Measurements from ENCODE around the gene ANGPTL7. TPM values are rescaled to one million over a fixed set of nuclear protein-coding genes. Genes with fewer than 3 reads are reported as not detected.

Gene ANGPTL7
- total RNA-seq, 2 experiments from 2014 or later: not detected

- no peak for TF ChIP-seq CTCF (IDR thresholded peaks at IDR 0.05)
- POLR2A ChIA-PET: no interaction called here
- Mint-ChIP-seq H3K36me3 (ENCODE audit: low read depth) (peaks cover 74% of the 10 kb centered on the region), H3K27me3 (no peaks in the 10 kb centered on the region), H3K4me1 (ENCODE audit: low read depth) (peaks cover 5% of the 10 kb centered on the region), H3K9me3 (no peaks in the 10 kb centered on the region), H3K4me3 (no peak overlapping the region), H3K27ac (no peak overlapping the region)
- H3K27ac ChIP-seq (ENCODE audit: low read depth in 1 of 2, low read length in 2 of 2): no peak overlapping the region
- DNase-seq (no peak), ATAC-seq (ENCODE audit: poor library complexity) (no peak)
- intact Hi-C loops (cut with DNase I, micrococcal nuclease): no loop called here
- H3K4me3 ChIP-seq (ENCODE audit: low read length): no peak overlapping the region
- peaks cover 54% of the 10 kb centered on the region for H3K36me3 ChIP-seq (ENCODE audit: insufficient read depth, low read length)
- CTCF ChIA-PET: no interaction called here
- no peaks in the 10 kb centered on the region for H3K4me1 ChIP-seq (ENCODE audit: insufficient read depth, low read length)
- H3K9me3 ChIP-seq (ENCODE audit: control insufficient read depth in 1 of 2, insufficient read depth in 1 of 2, low read length in 2 of 2): no peaks in the 10 kb centered on the region
- H3K27me3 ChIP-seq (ENCODE audit: control insufficient read depth in 1 of 2, insufficient read depth in 2 of 2, low read length in 2 of 2): no peaks in the 10 kb centered on the region
Measured at GRCh38 chr1:11156441-11156840, 32.7 kb upstream of the ANGPTL7 start.

GRCh38 chr1:11156963-11157362 lies 32.2 kb upstream of the ANGPTL7 start:
- Histone ChIP-seq H3K4me1 (ENCODE audit: insufficient read depth, low read length) (no peaks in the 10 kb centered on the region), H3K27ac (ENCODE audit: low read depth in 1 of 2, low read length in 2 of 2) (no peak overlapping the region), H3K27me3 (ENCODE audit: control insufficient read depth in 1 of 2, insufficient read depth in 2 of 2, low read length in 2 of 2) (no peaks in the 10 kb centered on the region), H3K36me3 (ENCODE audit: insufficient read depth, low read length) (peaks cover 49% of the 10 kb centered on the region), H3K4me3 (ENCODE audit: low read length) (no peak overlapping the region), H3K9me3 (ENCODE audit: control insufficient read depth in 1 of 2, insufficient read depth in 1 of 2, low read length in 2 of 2) (no peaks in the 10 kb centered on the region)
- CTCF ChIA-PET: no interaction called here
- H3K36me3 Mint-ChIP-seq (ENCODE audit: low read depth): peaks cover 74% of the 10 kb centered on the region
- DNase-seq (no peak), ATAC-seq (ENCODE audit: poor library complexity) (no peak)
- POLR2A ChIA-PET: no interaction called here
- intact Hi-C loops (cut with DNase I, micrococcal nuclease): no loop called here
- no peak overlapping the region for H3K4me3 Mint-ChIP-seq
- H3K27me3 Mint-ChIP-seq: no peaks in the 10 kb centered on the region
- TF ChIP-seq CTCF (IDR thresholded peaks at IDR 0.05): no peak
- peaks cover 5% of the 10 kb centered on the region for H3K4me1 Mint-ChIP-seq (ENCODE audit: low read depth)
- no peak overlapping the region for H3K27ac Mint-ChIP-seq
- no peaks in the 10 kb centered on the region for H3K9me3 Mint-ChIP-seq

- CTCF ChIA-PET: no interaction called here
- no peaks in the 10 kb centered on the region for H3K9me3 Mint-ChIP-seq
- Histone ChIP-seq H3K9me3 (ENCODE audit: control insufficient read depth in 1 of 2, insufficient read depth in 1 of 2, low read length in 2 of 2) (no peaks in the 10 kb centered on the region), H3K27me3 (ENCODE audit: control insufficient read depth in 1 of 2, insufficient read depth in 2 of 2, low read length in 2 of 2) (no peaks in the 10 kb centered on the region), H3K27ac (ENCODE audit: low read depth in 1 of 2, low read length in 2 of 2) (no peak overlapping the region), H3K36me3 (ENCODE audit: insufficient read depth, low read length) (peaks cover 46% of the 10 kb centered on the region), H3K4me3 (ENCODE audit: low read length) (no peak overlapping the region), H3K4me1 (ENCODE audit: insufficient read depth, low read length) (no peaks in the 10 kb centered on the region)
- peaks cover 74% of the 10 kb centered on the region for H3K36me3 Mint-ChIP-seq (ENCODE audit: low read depth)
- ATAC-seq (ENCODE audit: poor library complexity) (no peak), DNase-seq (no peak)
- no peak for TF ChIP-seq CTCF (IDR thresholded peaks at IDR 0.05)
- H3K27me3 Mint-ChIP-seq: no peaks in the 10 kb centered on the region
- POLR2A ChIA-PET: no interaction called here
- peaks cover 5% of the 10 kb centered on the region for H3K4me1 Mint-ChIP-seq (ENCODE audit: low read depth)
- intact Hi-C loops (cut with DNase I, micrococcal nuclease): no loop called here
- no peak overlapping the region for H3K27ac Mint-ChIP-seq
- no peak overlapping the region for H3K4me3 Mint-ChIP-seq
Measured at GRCh38 chr1:11157394-11157793, 31.8 kb upstream of the ANGPTL7 start.

All from CD4-positive, alpha-beta T cell (primary cell).